ENCODE data around the gene NACC2.

NACC2 gene

GRCh38 chr9:135975834-135976233 lies 119.3 kb downstream of the NACC2 start (continued):
- TF ChIP-seq PRDM4 (tag by site-specific recombination; IDR thresholded peaks at IDR 0.05) (no peak), ZNF513 (tag by site-specific recombination; IDR thresholded peaks at IDR 0.05) (no peak), ZNF626 (tag by site-specific recombination; IDR thresholded peaks at IDR 0.05) (no peak), ZNF555 (tag by site-specific recombination; conservative IDR thresholded peaks at IDR 0.05) (no peak), SP3 (tag by site-specific recombination; IDR thresholded peaks at IDR 0.05) (no peak)

GRCh38 chr9:135974220-135974573 lies 120.9 kb downstream of the NACC2 start:
- TF ChIP-seq ZNF600 (tag by site-specific recombination; IDR thresholded peaks at IDR 0.05) (0 out of 2 replicates have a peak, but pooled peaks have one; percentile 44), GLIS1 (tag by site-specific recombination; IDR thresholded peaks at IDR 0.05) (peak; percentile 34), ZNF23 (tag by site-specific recombination; IDR thresholded peaks at IDR 0.05; ENCODE audit: borderline replicate concordance) (no peak), ZBTB7A (tag by site-specific recombination; IDR thresholded peaks at IDR 0.05; ENCODE audit: low read depth) (0 out of 2 replicates have a peak, but pooled peaks have one; percentile 31), ZNF654 (tag by site-specific recombination; IDR thresholded peaks at IDR 0.05; ENCODE audit: low read depth) (peak; percentile 36; the same call in 1 of the 2 replicates), CTCF (tag by site-specific recombination; IDR thresholded peaks at IDR 0.05) (peak; percentile 36; the same call in 1 of the 2 replicates), ZSCAN23 (tag by site-specific recombination; IDR thresholded peaks at IDR 0.05) (no peak)
- ChIA-PET POLR2A (no interaction called here), CTCF (interaction anchor here (0.6 to 1.3 kb wide), 3 partner anchors 11 to 65 kb away, joined by 3 to 4 read pairs (median 3); no protein-coding TSS in a partner anchor)
- H3K27ac ChIP-seq (ENCODE audit: extremely low read depth, low read depth, low read length) = no peak overlapping the region
- H3K36me3 ChIP-seq (ENCODE audit: control insufficient read depth in 2 of 2, insufficient read depth in 1 of 2, low read length in 2 of 2) = no peaks in the 10 kb centered on the region
- H3K4me3 ChIP-seq (ENCODE audit: low read depth, low read length) = no peak overlapping the region
- H3K9me3 ChIP-seq (ENCODE audit: control insufficient read depth, insufficient read depth, low read depth, low read length) = no peaks in the 10 kb centered on the region
- H3K4me1 ChIP-seq (ENCODE audit: control insufficient read depth, insufficient read depth, low read length) = no peaks in the 10 kb centered on the region

- no peaks in the 10 kb centered on the region for H3K4me1 ChIP-seq (ENCODE audit: control insufficient read depth, insufficient read depth, low read length)
- TF ChIP-seq KLF1 (tag by site-specific recombination; IDR thresholded peaks at IDR 0.05) (no peak), GLIS1 (tag by site-specific recombination; IDR thresholded peaks at IDR 0.05) (peak; percentile 81), ZIC2 (tag by site-specific recombination; IDR thresholded peaks at IDR 0.05) (peak; percentile 6; the same call in 1 of the 2 replicates)
- H3K27ac ChIP-seq (ENCODE audit: extremely low read depth, low read depth, low read length) = no peak overlapping the region
- ChIA-PET CTCF (interaction anchor here (0.6 to 1.3 kb wide), 7 partner anchors 11 to 790 kb away, joined by 3 to 10 read pairs (median 4); partner anchors contain the start of gene TMEM250), POLR2A (no interaction called here)
- no peak overlapping the region for H3K4me3 ChIP-seq (ENCODE audit: low read depth, low read length)
- no peaks in the 10 kb centered on the region for H3K9me3 ChIP-seq (ENCODE audit: control insufficient read depth, insufficient read depth, low read depth, low read length)
- H3K36me3 ChIP-seq (ENCODE audit: control insufficient read depth in 2 of 2, insufficient read depth in 1 of 2, low read length in 2 of 2) = no peaks in the 10 kb centered on the region
Measured at GRCh38 chr9:135973277-135974219, 121.5 kb downstream of the NACC2 start.

Data from HEK293 (cell line).